Osteocyte (in vitro differentiated cells): ENCODE measurements around the gene ALPK1. TPM values are rescaled to one million over a fixed set of nuclear protein-coding genes. Genes with fewer than 3 reads are reported as not detected.
"Not testable (repeated sequence)": the region's sequence is repeated elsewhere in the genome, so short reads cannot be mapped to it uniquely, and the experiment has no call there.

Experiments used
- DNase-seq: peaks from one replicate; pipeline ENCODE4 v3.0.0; 2021; ENCODE audit warnings: mixed read lengths; ENCODE audit not compliant: unreplicated experiment; ENCODE audit errors: extremely low spot score
- H3K27ac Mint-ChIP-seq: one replicate; pipeline ENCODE4 v1.8.0; 2021; ENCODE audit warnings: mild to moderate bottlenecking, mixed read lengths; ENCODE audit not compliant: unreplicated experiment
- H3K27me3 Mint-ChIP-seq: one replicate; pipeline ENCODE4 v1.8.0; 2021; ENCODE audit warnings: mixed read lengths; ENCODE audit not compliant: unreplicated experiment
- H3K36me3 Mint-ChIP-seq: one replicate; pipeline ENCODE4 v1.8.0; 2021; ENCODE audit warnings: mixed read lengths; ENCODE audit not compliant: unreplicated experiment
- H3K4me1 Mint-ChIP-seq: one replicate; pipeline ENCODE4 v1.8.0; 2021; ENCODE audit warnings: mixed read lengths; ENCODE audit not compliant: unreplicated experiment
- H3K4me3 Mint-ChIP-seq: one replicate; pipeline ENCODE4 v1.8.0; 2021; ENCODE audit warnings: mild to moderate bottlenecking, moderate library complexity, mixed read lengths; ENCODE audit not compliant: unreplicated experiment
- H3K9me3 Mint-ChIP-seq: one replicate; pipeline ENCODE4 v1.8.0; 2021; ENCODE audit warnings: mixed read lengths; ENCODE audit not compliant: unreplicated experiment
- total RNA-seq: library from RNA; stranded (reverse); gene quantifications from 2 replicates; pipeline ENCODE4 v1.2.1, GENCODE V29; 2021
- TF ChIP-seq, protein P1 (sequence below): fragments of 200-600 bp; sonication (generic); IDR thresholded peaks from 2 replicates; pipeline ENCODE4 v1.5.0; 2021; ENCODE audit warnings: antibody characterized with exemption, mild to moderate bottlenecking, moderate library complexity

Gene ALPK1
- total RNA-seq, 1 donor from 2014 or later: 9.1 TPM

DNA sequence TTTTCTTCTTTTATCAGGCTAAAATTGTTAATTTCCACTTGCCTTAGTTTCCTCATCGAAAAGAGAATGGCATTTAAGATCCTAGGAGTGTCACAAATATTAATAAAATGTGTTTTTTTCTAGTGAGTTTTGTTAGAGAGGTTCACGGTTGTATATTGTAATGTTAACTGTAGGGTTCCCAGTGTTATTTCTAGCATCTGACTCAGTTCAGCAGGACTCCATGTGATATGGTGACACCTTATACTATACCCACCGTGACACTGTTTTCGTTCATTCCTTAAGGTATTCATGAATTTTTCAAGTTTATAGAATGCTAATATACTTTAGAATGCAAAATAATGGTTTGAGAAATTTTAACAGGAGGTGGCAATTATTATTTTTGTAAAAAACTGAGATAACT, 128.7 kb downstream of the ALPK1 start:
- Mint-ChIP-seq H3K4me3 (no peak overlapping the region), H3K4me1 (peaks cover 9% of the 10 kb centered on the region), H3K36me3 (no peaks in the 10 kb centered on the region), H3K27ac (no peak overlapping the region), H3K27me3 (no peaks in the 10 kb centered on the region), H3K9me3 (no peaks in the 10 kb centered on the region)
- no peak for DNase-seq
- TF ChIP-seq, protein P1, sequence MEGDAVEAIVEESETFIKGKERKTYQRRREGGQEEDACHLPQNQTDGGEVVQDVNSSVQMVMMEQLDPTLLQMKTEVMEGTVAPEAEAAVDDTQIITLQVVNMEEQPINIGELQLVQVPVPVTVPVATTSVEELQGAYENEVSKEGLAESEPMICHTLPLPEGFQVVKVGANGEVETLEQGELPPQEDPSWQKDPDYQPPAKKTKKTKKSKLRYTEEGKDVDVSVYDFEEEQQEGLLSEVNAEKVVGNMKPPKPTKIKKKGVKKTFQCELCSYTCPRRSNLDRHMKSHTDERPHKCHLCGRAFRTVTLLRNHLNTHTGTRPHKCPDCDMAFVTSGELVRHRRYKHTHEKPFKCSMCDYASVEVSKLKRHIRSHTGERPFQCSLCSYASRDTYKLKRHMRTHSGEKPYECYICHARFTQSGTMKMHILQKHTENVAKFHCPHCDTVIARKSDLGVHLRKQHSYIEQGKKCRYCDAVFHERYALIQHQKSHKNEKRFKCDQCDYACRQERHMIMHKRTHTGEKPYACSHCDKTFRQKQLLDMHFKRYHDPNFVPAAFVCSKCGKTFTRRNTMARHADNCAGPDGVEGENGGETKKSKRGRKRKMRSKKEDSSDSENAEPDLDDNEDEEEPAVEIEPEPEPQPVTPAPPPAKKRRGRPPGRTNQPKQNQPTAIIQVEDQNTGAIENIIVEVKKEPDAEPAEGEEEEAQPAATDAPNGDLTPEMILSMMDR: no peak

DNA sequence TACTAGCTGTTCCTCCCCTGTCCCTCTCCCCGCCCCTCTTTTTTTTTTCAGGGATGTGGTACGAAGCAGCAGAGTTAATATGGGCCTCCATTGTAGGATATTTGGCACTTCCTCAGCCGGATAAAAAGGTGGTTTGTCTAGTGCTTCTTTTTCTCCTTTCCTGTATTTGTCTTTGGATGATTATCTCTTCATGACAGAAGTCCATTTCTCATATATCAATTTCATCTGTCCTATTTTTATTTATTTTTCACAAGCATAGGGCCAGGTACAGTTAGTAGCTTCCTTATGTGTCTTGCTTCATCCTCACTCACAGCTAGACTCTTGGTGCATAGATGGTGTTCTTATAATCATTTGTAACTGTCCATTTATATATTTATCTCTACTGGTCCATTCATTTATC, 129.2 kb downstream of the ALPK1 start:
- no peak overlapping the region for H3K27ac Mint-ChIP-seq
- H3K9me3 Mint-ChIP-seq: no peaks in the 10 kb centered on the region
- peaks cover 9% of the 10 kb centered on the region for H3K4me1 Mint-ChIP-seq
- DNase-seq: no peak
- no peaks in the 10 kb centered on the region for H3K27me3 Mint-ChIP-seq
- TF ChIP-seq, protein P1: no peak
- H3K36me3 Mint-ChIP-seq: no peaks in the 10 kb centered on the region
- H3K4me3 Mint-ChIP-seq: no peak overlapping the region

DNA sequence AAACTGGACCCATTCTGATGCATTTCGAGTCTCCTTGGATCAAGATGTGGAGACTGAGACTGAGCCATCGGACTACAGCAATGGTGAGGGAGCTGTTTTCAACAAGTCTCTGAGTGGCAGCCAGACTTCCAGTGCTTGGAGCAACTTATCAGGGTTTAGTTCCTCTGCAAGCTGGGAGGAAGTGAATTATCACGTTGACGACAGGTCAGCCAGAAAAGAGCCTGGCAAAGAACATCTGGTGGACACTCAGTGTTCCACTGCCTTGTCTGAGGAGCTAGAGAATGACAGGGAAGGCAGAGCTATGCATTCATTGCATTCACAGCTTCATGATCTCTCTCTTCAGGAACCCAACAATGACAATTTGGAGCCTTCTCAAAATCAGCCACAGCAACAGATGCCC, 134.0 kb downstream of the ALPK1 start:
- Mint-ChIP-seq H3K36me3 (no peaks in the 10 kb centered on the region), H3K27ac (no peak overlapping the region), H3K9me3 (no peaks in the 10 kb centered on the region), H3K4me3 (no peak overlapping the region), H3K4me1 (no peaks in the 10 kb centered on the region), H3K27me3 (no peaks in the 10 kb centered on the region)
- DNase-seq: no peak
- TF ChIP-seq, protein P1: no peak

DNA sequence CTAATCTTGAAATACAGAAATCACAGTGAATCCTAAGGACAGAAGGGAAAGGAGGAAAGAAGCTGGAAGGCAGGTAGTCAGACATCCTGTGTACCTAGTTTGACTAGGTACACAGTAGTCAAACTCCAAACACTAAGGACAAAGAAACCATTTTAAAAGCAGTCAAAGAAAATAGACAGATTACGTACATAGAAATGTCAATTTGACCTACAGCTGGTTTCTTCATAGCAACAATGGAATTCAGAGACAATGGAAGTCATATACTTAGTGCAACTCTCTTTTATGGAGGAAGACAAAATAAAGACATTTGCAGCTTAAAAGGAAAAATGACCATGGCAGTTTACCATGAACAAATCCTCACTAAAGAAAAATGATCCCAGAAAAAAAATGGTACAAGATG, 139.8 kb downstream of the ALPK1 start:
- Mint-ChIP-seq H3K27ac (no peak overlapping the region), H3K9me3 (no peaks in the 10 kb centered on the region), H3K27me3 (no peaks in the 10 kb centered on the region), H3K4me3 (no peak overlapping the region), H3K4me1 (no peaks in the 10 kb centered on the region), H3K36me3 (no peaks in the 10 kb centered on the region)
- TF ChIP-seq, protein P1: no peak
- DNase-seq: no peak

DNA sequence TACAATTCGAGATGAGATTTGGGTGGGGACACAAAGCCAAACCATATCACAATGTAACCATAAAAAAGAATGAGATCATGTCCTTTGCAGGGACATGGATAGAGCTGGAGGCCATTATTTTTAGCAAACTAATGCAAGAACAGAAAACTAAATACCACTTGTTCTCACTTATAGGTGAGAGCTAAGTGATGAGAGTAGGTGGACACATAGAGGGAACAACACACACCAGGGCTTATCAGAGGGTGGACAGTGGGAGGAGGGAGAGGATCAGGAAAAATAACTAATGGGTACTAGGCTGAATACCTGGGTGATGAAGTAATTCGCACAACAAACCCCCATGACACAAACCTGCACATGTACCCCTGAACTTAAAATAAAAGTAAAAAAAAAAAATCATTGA, 145.1 kb downstream of the ALPK1 start:
- H3K36me3 Mint-ChIP-seq, H3K4me3 Mint-ChIP-seq, H3K27me3 Mint-ChIP-seq, DNase-seq, H3K27ac Mint-ChIP-seq, H3K4me1 Mint-ChIP-seq: not testable (repeated sequence)
- peaks cover 16% of the 10 kb centered on the region for H3K9me3 Mint-ChIP-seq
